Stimulated activated naive CD8-positive, alpha-beta T cell treated with anti-CD3 and anti-CD28 coated beads, Interleukin-15, Interleukin-2, amounts not matched to agents 100 U/mL and 50 U/mL, for 24 hours (primary cell): ENCODE measurements around the gene DRAM1.
"Not testable (repeated sequence)": the region's sequence is repeated elsewhere in the genome, so short reads cannot be mapped to it uniquely, and the experiment has no call there.

Source experiments
- ATAC-seq: fragments of 150-1000 bp; cut with Tn5 transposase; one replicate; pipeline ENCODE4 v1.10.0; 2021
- DNase-seq: peaks from one replicate; pipeline ENCODE4 v3.0.0; 2021

Gene DRAM1

GRCh38 chr12:101859664-101860607 is 17.4 kb upstream of the DRAM1 start:
- DNase-seq = no peak
- peak; percentile 55 for ATAC-seq

GRCh38 chr12:101861688-101862087 is 15.7 kb upstream of the DRAM1 start:
- ATAC-seq, DNase-seq: not testable (repeated sequence)

GRCh38 chr12:101862245-101862644 is 15.1 kb upstream of the DRAM1 start:
- ATAC-seq = no peak
- no peak for DNase-seq

GRCh38 chr12:101863981-101864380 is 13.4 kb upstream of the DRAM1 start:
- DNase-seq (no peak), ATAC-seq (no peak)

GRCh38 chr12:101866615-101867373 is 10.6 kb upstream of the DRAM1 start:
- DNase-seq = no peak

GRCh38 chr12:101867619-101868018 is 9.8 kb upstream of the DRAM1 start:
- not testable (repeated sequence) for DNase-seq, ATAC-seq

More at GRCh38 chr12:101866615-101867373, 10.6 kb upstream of the DRAM1 start:
- ATAC-seq = no peak

- ATAC-seq (no peak), DNase-seq (no peak)
These were observed 6.5 kb upstream of the DRAM1 start for GRCh38 chr12:101870925-101871324.

GRCh38 chr12:101875162-101875561 is 2.2 kb upstream of the DRAM1 start:
- DNase-seq = no peak
- ATAC-seq = no peak

- DNase-seq (no peak), ATAC-seq (no peak)
These were observed 989 bp upstream of the DRAM1 start for GRCh38 chr12:101876322-101876860.

- ATAC-seq = no peak
- no peak for DNase-seq
These were observed 444 bp downstream of the DRAM1 start for GRCh38 chr12:101877806-101878242.

GRCh38 chr12:101878243-101878821 is 952 bp downstream of the DRAM1 start:
- DNase-seq (no peak), ATAC-seq (no peak)

- no peak for DNase-seq
- no peak for ATAC-seq
These were observed 3.4 kb downstream of the DRAM1 start for GRCh38 chr12:101880769-101881168.

GRCh38 chr12:101881228-101881627 is 3.8 kb downstream of the DRAM1 start:
- ATAC-seq (no peak), DNase-seq (no peak)

- ATAC-seq = no peak
- no peak for DNase-seq
These were observed 6.8 kb downstream of the DRAM1 start for GRCh38 chr12:101884174-101884573.

GRCh38 chr12:101884781-101885340 is 7.5 kb downstream of the DRAM1 start:
- not testable (repeated sequence) for ATAC-seq

GRCh38 chr12:101885912-101886561 is 8.7 kb downstream of the DRAM1 start:
- ATAC-seq (no peak), DNase-seq (no peak)

More at GRCh38 chr12:101884781-101885340, 7.5 kb downstream of the DRAM1 start:
- DNase-seq = not testable (repeated sequence)

GRCh38 chr12:101889211-101889752 is 11.9 kb downstream of the DRAM1 start:
- no peak for DNase-seq
- ATAC-seq = no peak

GRCh38 chr12:101891462-101891971 is 14.1 kb downstream of the DRAM1 start:
- DNase-seq (peak; percentile 10), ATAC-seq (no peak)

GRCh38 chr12:101892794-101893193 is 15.4 kb downstream of the DRAM1 start:
- ATAC-seq (no peak), DNase-seq (no peak)

- ATAC-seq = no peak
These were observed 24.4 kb downstream of the DRAM1 start for GRCh38 chr12:101901777-101902176.

GRCh38 chr12:101902641-101903040 is 25.3 kb downstream of the DRAM1 start:
- DNase-seq (no peak), ATAC-seq (no peak)

More at GRCh38 chr12:101901777-101902176, 24.4 kb downstream of the DRAM1 start:
- DNase-seq = no peak
